DMS114 treated with DMSO at 0.1 percent for 48 hours (cell line): ENCODE measurements around the gene CLCN6.

Source experiments
- DNase-seq: peaks from one replicate; lab custom pipeline; 2025; ENCODE audit not compliant: unreplicated experiment; lab: John Stamatoyannopoulos, UW

The CLCN6 gene

GRCh38 chr1:11779715-11780379 lies 26.1 kb upstream of the CLCN6 start:
- DNase-seq: no peak

- DNase-seq: no peak
These were observed 25.4 kb upstream of the CLCN6 start for GRCh38 chr1:11780380-11781147.

- no peak for DNase-seq
These were observed 24.7 kb upstream of the CLCN6 start for GRCh38 chr1:11781297-11781696.

GRCh38 chr1:11782127-11782708 lies 23.8 kb upstream of the CLCN6 start:
- DNase-seq: no peak

- DNase-seq: no peak
These were observed 22.4 kb upstream of the CLCN6 start for GRCh38 chr1:11783556-11783955.

GRCh38 chr1:11784256-11784992 lies 21.6 kb upstream of the CLCN6 start:
- no peak for DNase-seq

- no peak for DNase-seq
These were observed 20.8 kb upstream of the CLCN6 start for GRCh38 chr1:11784993-11785769.

- no peak for DNase-seq
These were observed 19.8 kb upstream of the CLCN6 start for GRCh38 chr1:11786168-11786567.

- no peak for DNase-seq
These were observed 18.7 kb upstream of the CLCN6 start for GRCh38 chr1:11787251-11787803.

GRCh38 chr1:11787804-11788436 lies 18.1 kb upstream of the CLCN6 start:
- DNase-seq: no peak

GRCh38 chr1:11788549-11789053 lies 17.4 kb upstream of the CLCN6 start:
- no peak for DNase-seq

- no peak for DNase-seq
These were observed 16.6 kb upstream of the CLCN6 start for GRCh38 chr1:11789126-11790067.

- DNase-seq: no peak
These were observed 15.7 kb upstream of the CLCN6 start for GRCh38 chr1:11790101-11790879.

- no peak for DNase-seq
These were observed 14.9 kb upstream of the CLCN6 start for GRCh38 chr1:11790880-11791715.

- DNase-seq: no peak
These were observed 13.9 kb upstream of the CLCN6 start for GRCh38 chr1:11792106-11792505.

GRCh38 chr1:11793819-11794218 lies 12.2 kb upstream of the CLCN6 start:
- no peak for DNase-seq
